IMR-90 (cell line): ENCODE measurements around the gene ITPR2. TPM values are rescaled to one million over a fixed set of nuclear protein-coding genes. Genes with fewer than 3 reads are reported as not detected.

ENCODE experiments used
- ATAC-seq: fragments of 200-7000 bp; cut with Tn5 transposase; 2 replicates; pipeline ENCODE4 v1.9.1; 2020; ENCODE audit warnings: low read depth, mild to moderate bottlenecking, moderate library complexity
- BruUV-seq: library from RNA; stranded (reverse); fragments of 400-500 nt; replicated peaks from 2 replicates; lab custom pipeline; 2021; lab: Mats Ljungman, UMichigan
- CTCF ChIA-PET: fragments of 300-600 bp; formaldehyde crosslinking; extraction: SDS; loops from one replicate; lab custom pipeline; 2021; ENCODE audit warnings: antibody characterized with exemption; lab: Yijun Ruan, JAX
- POLR2A ChIA-PET: fragments of 300-600 bp; sonication (Branson Sonifier 250); formaldehyde crosslinking; loops from one replicate; lab custom pipeline; 2022; ENCODE audit warnings: antibody characterized with exemption; ENCODE audit not compliant: unreplicated experiment; lab: Charles Lee
- DNase-seq: peaks from one replicate; pipeline ENCODE4 v3.0.0; 2013
- H2AFZ ChIP-seq: replicated peaks from 2 replicates; pipeline ENCODE3; 2013; ENCODE audit warnings: low read length, mild to moderate bottlenecking; ENCODE audit not compliant: poor library complexity
- H2AK5ac ChIP-seq: 2 replicates; pipeline ENCODE4 v1.6.1; 2013; ENCODE audit warnings: low read depth, low read length, inconsistent platforms
- H2AK9ac ChIP-seq: replicated peaks from 2 replicates; pipeline ENCODE3; 2013; ENCODE audit warnings: mild to moderate bottlenecking, low read depth, low read length, moderate library complexity; ENCODE audit not compliant: poor library complexity
- H2BK120ac ChIP-seq: 2 replicates; pipeline ENCODE4 v1.6.1; 2013; ENCODE audit warnings: low read depth, low read length, inconsistent platforms
- H2BK15ac ChIP-seq: 3 replicates; pipeline ENCODE4 v1.6.1; 2013; ENCODE audit warnings: low read depth, low read length, inconsistent platforms
- H2BK20ac ChIP-seq: 2 replicates; pipeline ENCODE4 v1.6.1; 2013; ENCODE audit warnings: low read depth, mild to moderate bottlenecking, inconsistent platforms, low read length, moderate library complexity
- H2BK5ac ChIP-seq: 2 replicates; pipeline ENCODE4 v1.6.1; 2013; ENCODE audit warnings: mild to moderate bottlenecking, low read depth, low read length, inconsistent platforms; ENCODE audit not compliant: poor library complexity, severe bottlenecking
- H3K14ac ChIP-seq: replicated peaks from 2 replicates; pipeline ENCODE4 v1.6.1; 2013; ENCODE audit warnings: low read depth, low read length, inconsistent platforms
- H3K18ac ChIP-seq: 2 replicates; pipeline ENCODE4 v1.6.1; 2013; ENCODE audit warnings: low read depth, low read length, control low read depth
- H3K23ac ChIP-seq: 2 replicates; pipeline ENCODE4 v1.6.1; 2013; ENCODE audit warnings: low read depth, low read length, inconsistent platforms
- H3K27ac ChIP-seq: 2 replicates; pipeline ENCODE4 v1.5.1; 2013; ENCODE audit warnings: mild to moderate bottlenecking, control low read depth, low read length; ENCODE audit not compliant: insufficient read depth
- H3K27me3 ChIP-seq: 2 replicates; pipeline ENCODE4 v1.6.1; 2013; ENCODE audit warnings: low read length; ENCODE audit not compliant: control insufficient read depth, insufficient read depth
- H3K36me3 ChIP-seq: 2 replicates; pipeline ENCODE4 v1.6.1; 2013; ENCODE audit warnings: low read length, mixed read lengths; ENCODE audit not compliant: control insufficient read depth, insufficient read depth
- H3K4ac ChIP-seq: 2 replicates; pipeline ENCODE4 v1.6.1; 2013; ENCODE audit warnings: low read depth, low read length, inconsistent platforms
- H3K4me1 ChIP-seq: 2 replicates; pipeline ENCODE4 v1.6.1; 2013; ENCODE audit warnings: low read length, mixed read lengths; ENCODE audit not compliant: control insufficient read depth, insufficient read depth
- H3K4me2 ChIP-seq: 2 replicates; pipeline ENCODE4 v1.6.1; 2013; ENCODE audit warnings: low read depth, mild to moderate bottlenecking, control low read depth, low read length, moderate library complexity
- H3K4me3 ChIP-seq: 2 replicates; pipeline ENCODE4 v1.5.1; 2013; ENCODE audit warnings: low read depth, mild to moderate bottlenecking, control low read depth, low read length, moderate library complexity; ENCODE audit not compliant: insufficient read depth
- H3K56ac ChIP-seq: 2 replicates; pipeline ENCODE4 v1.6.1; 2013; ENCODE audit warnings: low read length, inconsistent platforms; ENCODE audit not compliant: insufficient read depth; ENCODE audit errors: extremely low read depth
- H3K79me1 ChIP-seq, 2 experiments: 2 replicates each; pipeline ENCODE4 v1.6.1; 2013; ENCODE audit warnings: low read length in 2 of 2, inconsistent platforms in 1 of 2, low read depth in 1 of 2
- H3K9ac ChIP-seq: 2 replicates; pipeline ENCODE4 v1.6.1; 2013; ENCODE audit warnings: low read depth, low read length, control low read depth
- H3K9me1 ChIP-seq: 2 replicates; pipeline ENCODE4 v1.6.1; 2013; ENCODE audit warnings: low read length, inconsistent platforms; ENCODE audit not compliant: insufficient read depth
- H3K9me3 ChIP-seq: 2 replicates; pipeline ENCODE4 v1.6.1; 2013; ENCODE audit warnings: low read length; ENCODE audit not compliant: control insufficient read depth, insufficient read depth
- H4K20me1 ChIP-seq: 2 replicates; pipeline ENCODE4 v1.6.1; 2013; ENCODE audit warnings: low read length, inconsistent platforms; ENCODE audit not compliant: insufficient read depth
- H4K5ac ChIP-seq: 2 replicates; pipeline ENCODE4 v1.6.1; 2013; ENCODE audit warnings: mild to moderate bottlenecking, low read depth, low read length, control low read depth
- H4K8ac ChIP-seq, 2 experiments: 2 replicates each; pipeline ENCODE4 v1.6.1; 2013; ENCODE audit warnings: low read depth in 2 of 2, low read length in 2 of 2, control low read depth in 1 of 2, inconsistent platforms in 1 of 2
- H4K91ac ChIP-seq: 2 replicates; pipeline ENCODE4 v1.6.1; 2013; ENCODE audit warnings: low read depth, low read length, inconsistent platforms; ENCODE audit not compliant: insufficient read depth
- CHD1 ChIP-seq: IDR thresholded peaks from 2 replicates; pipeline ENCODE4 v1.6.1; 2012; ENCODE audit warnings: low read depth, low read length, improper control_type of control experiment
- FOS ChIP-seq: fragments of 150-350 bp; IDR thresholded peaks from 2 replicates; pipeline ENCODE4 v1.6.1; 2016; ENCODE audit warnings: low read depth, low read length
- MXI1 ChIP-seq: IDR thresholded peaks from 2 replicates; pipeline ENCODE4 v1.6.1; 2012; ENCODE audit warnings: low read depth, mild to moderate bottlenecking, low read length, moderate library complexity, borderline replicate concordance
- RAD21 ChIP-seq: IDR thresholded peaks from 2 replicates; pipeline ENCODE4 v1.6.1; 2012; ENCODE audit warnings: low read length, improper control_type of control experiment
- RCOR1 ChIP-seq: IDR thresholded peaks from 2 replicates; pipeline ENCODE4 v1.6.1; 2012; ENCODE audit warnings: mild to moderate bottlenecking, low read length, improper control_type of control experiment; ENCODE audit not compliant: insufficient replicate concordance
- SMC3 ChIP-seq: fragments of 150-350 bp; IDR thresholded peaks from 2 replicates; pipeline ENCODE4 v1.6.1; 2016; ENCODE audit warnings: low read depth, mild to moderate bottlenecking, antibody characterized with exemption, low read length, moderate library complexity
- WGBS, 2 experiments: methylation state at CpG; one replicate each; pipeline versions ENCODE4 v1.1.5 to v1.1.7; 2013; ENCODE audit warnings: missing lambda C conversion rate in 2 of 2; ENCODE audit not compliant: insufficient read length in 1 of 2; ENCODE audit errors: extremely low coverage in 2 of 2; 5-methylcytosine and 5-hydroxymethylcytosine counted together
- dilution Hi-C: fragments of 300-500 bp; cut with HindIII; formaldehyde crosslinking; loops from one replicate; pipeline ENCODE4 v1.14.3; 2018; ENCODE audit warnings: low sequenced_read_pairs; ENCODE audit not compliant: unreplicated experiment
- in situ Hi-C: fragments of 300-500 bp; cut with MboI; formaldehyde crosslinking; loops from 3 replicates; pipeline ENCODE4 v1.14.3; 2019; ENCODE audit warnings: low sequenced_read_pairs, inconsistent platforms, mixed read lengths
- intact Hi-C: fragments of 100-400 bp; cut with micrococcal nuclease; formaldehyde crosslinking; loops from 2 replicates; pipeline ENCODE4 v1.10.0; 2022
- polyA plus RNA-seq, 3 experiments: library from polyadenylated mRNA; depleted of rRNA; stranded (reverse); fragments of >200 nt; gene quantifications; 2 replicates each; pipeline ENCODE4 v1.2.3, GENCODE V29; 2012; ENCODE audit warnings: low replicate concordance in 1 of 3
- total RNA-seq: library from RNA; depleted of rRNA; stranded (reverse); fragments of >200 nt; gene quantifications from 2 replicates; pipeline ENCODE4 v1.2.3, GENCODE V29; 2012

Gene ITPR2
- total and polyA plus RNA-seq, 2 of the 4 experiments (the other 2 are of a cell fraction), result 1.2 to 9.0 TPM

DNA sequence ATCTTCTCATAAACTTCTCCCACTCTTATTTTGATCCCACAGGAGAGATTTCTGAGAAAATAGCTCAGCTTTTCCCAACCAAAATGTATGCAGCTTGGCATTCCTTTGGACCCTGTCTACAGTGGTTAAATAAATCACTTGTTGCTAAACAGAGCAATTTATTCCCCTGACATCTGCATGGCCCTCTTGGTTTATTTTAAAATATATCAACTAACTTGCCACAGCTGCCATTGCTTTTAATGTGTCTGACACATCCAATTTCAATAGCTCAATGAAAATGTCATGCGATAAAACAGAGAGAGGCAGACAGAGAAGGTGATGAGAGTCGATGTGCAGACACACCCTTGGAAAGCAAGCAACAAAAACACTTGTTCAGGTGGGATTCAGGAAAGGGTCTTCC lies 509.3 kb downstream of the ITPR2 start:
- no peaks in the 10 kb centered on the region; the same call in 1 of the 2 replicates for H3K27me3 ChIP-seq
- BruUV-seq, result no TSS peak
- H3K56ac ChIP-seq, result no peak overlapping the region
- H4K91ac ChIP-seq, result no peak overlapping the region
- no peak overlapping the region for H3K27ac ChIP-seq
- no peaks in the 10 kb centered on the region for H3K79me1 ChIP-seq
- no peaks in the 10 kb centered on the region for H3K36me3 ChIP-seq
- no peak overlapping the region for H3K9ac ChIP-seq
- TF ChIP-seq FOS (no peak), SMC3 (no peak), CHD1 (no peak), RAD21 (no peak), RCOR1 (no peak), MXI1 (no peak)
- ATAC-seq (no peak), DNase-seq (no peak)
- no CpG with 5 or more reads among the region's 2 CpGs for WGBS, 2 experiments
- no peak overlapping the region for H2BK15ac ChIP-seq
- no peak overlapping the region for H2AK9ac ChIP-seq
- H2BK120ac ChIP-seq, result no peak overlapping the region
- H3K4me3 ChIP-seq, result no peak overlapping the region
- H2AK5ac ChIP-seq, result no peak overlapping the region
- CTCF ChIA-PET, result no interaction called here
- H3K23ac ChIP-seq, result no peak overlapping the region
- no peak overlapping the region for H3K14ac ChIP-seq
- H3K4me2 ChIP-seq, result no peak overlapping the region
- H2BK20ac ChIP-seq, result no peak overlapping the region
- H4K20me1 ChIP-seq, result no peaks in the 10 kb centered on the region
- H2BK5ac ChIP-seq, result no peak overlapping the region
- H4K5ac ChIP-seq, result no peak overlapping the region
- dilution Hi-C loops (no loop called here), in situ Hi-C loops (no loop called here), intact Hi-C loops (no loop called here)
- no peak overlapping the region for H3K4ac ChIP-seq
- H3K9me1 ChIP-seq, result peaks cover 3% of the 10 kb centered on the region; the same call in 1 of the 2 replicates
- no peak overlapping the region for H4K8ac ChIP-seq
- POLR2A ChIA-PET, result no interaction called here
- H3K9me3 ChIP-seq, result no peaks in the 10 kb centered on the region
- peaks cover 1% of the 10 kb centered on the region; the same call in 1 of the 2 replicates for H3K4me1 ChIP-seq
- H3K18ac ChIP-seq, result no peak overlapping the region
- no peak overlapping the region for H2AFZ ChIP-seq
